Mucosa of descending colon (tissue), 3 donors: Measurements from ENCODE around the gene NHSL2. TPM values are rescaled to one million over a fixed set of nuclear protein-coding genes. Genes with fewer than 3 reads are reported as not detected.

Source experiments
- ATAC-seq: fragments of 200-7000 bp; cut with Tn5 transposase; one replicate; pipeline ENCODE4 v1.9.1; 2020; ENCODE audit warnings: mild to moderate bottlenecking, moderate library complexity
- DNase-seq, 3 donors: peaks; one replicate each; pipeline ENCODE4 v3.0.0-alpha.2; 2020
- H3K36me3 ChIP-seq: fragments of 200-600 bp; one replicate; pipeline ENCODE4 v1.8.0; 2021; ENCODE audit warnings: low read depth, mild to moderate bottlenecking
- H3K4me1 ChIP-seq: fragments of 200-600 bp; one replicate; pipeline ENCODE4 v1.8.0; 2021; ENCODE audit warnings: low read depth, mild to moderate bottlenecking
- H3K4me3 ChIP-seq: fragments of 200-600 bp; one replicate; pipeline ENCODE4 v1.8.0; 2021; ENCODE audit warnings: mild to moderate bottlenecking
- H3K9me3 ChIP-seq: fragments of 200-600 bp; one replicate; pipeline ENCODE4 v1.8.0; 2021; ENCODE audit warnings: mild to moderate bottlenecking
- CTCF ChIP-seq: fragments of 200-600 bp; IDR thresholded peaks from one replicate; pipeline ENCODE4 v1.8.0; 2022; ENCODE audit warnings: antibody characterized with exemption, mild to moderate bottlenecking
- intact Hi-C, 2 donors: fragments of 100-400 bp; cut with DNase I in 1 of 2; cut with micrococcal nuclease in 1 of 2; formaldehyde crosslinking; loops; one replicate each; pipeline versions ENCODE4 v1.11.0 to v1.11.1; 2022; cut with DNase I, micrococcal nuclease
- total RNA-seq, 3 donors: library from RNA; stranded (reverse); fragmentation: NEBNext Ultra II Directional in 2 of 3; extraction: Animal tissue kit (Norgen Biotek cat#: 25700) in 2 of 3; gene quantifications; one replicate each; pipeline versions ENCODE4 v1.2.1 to v1.2.4, GENCODE V29; 2021 to 2023
- donor health status: DM: no; HTN: no; CAD: no; lungs with moderate emphysema.
- donor health status: DM: no; HTN: no; CAD: no.
- donor health status: DM: no; HTN: yes; CAD: no.

The NHSL2 gene
- total RNA-seq, 3 donors from 2014 or later: 1.2 to 11.8 (median 4.8) TPM

GRCh38 chrX:72127332-72127731, 216.7 kb downstream of the NHSL2 start:
- Histone ChIP-seq H3K36me3 (no peaks in the 10 kb centered on the region), H3K4me3 (no peak overlapping the region), H3K4me1 (no peaks in the 10 kb centered on the region), H3K9me3 (no peaks in the 10 kb centered on the region)
- intact Hi-C loops: loop anchor here in 1 of 2 donors (10.0 kb wide), 1 partner anchor 103 kb away; no protein-coding TSS in a partner anchor
- ATAC-seq: no peak
- TF ChIP-seq CTCF: no peak
- no peak for DNase-seq

DNA sequence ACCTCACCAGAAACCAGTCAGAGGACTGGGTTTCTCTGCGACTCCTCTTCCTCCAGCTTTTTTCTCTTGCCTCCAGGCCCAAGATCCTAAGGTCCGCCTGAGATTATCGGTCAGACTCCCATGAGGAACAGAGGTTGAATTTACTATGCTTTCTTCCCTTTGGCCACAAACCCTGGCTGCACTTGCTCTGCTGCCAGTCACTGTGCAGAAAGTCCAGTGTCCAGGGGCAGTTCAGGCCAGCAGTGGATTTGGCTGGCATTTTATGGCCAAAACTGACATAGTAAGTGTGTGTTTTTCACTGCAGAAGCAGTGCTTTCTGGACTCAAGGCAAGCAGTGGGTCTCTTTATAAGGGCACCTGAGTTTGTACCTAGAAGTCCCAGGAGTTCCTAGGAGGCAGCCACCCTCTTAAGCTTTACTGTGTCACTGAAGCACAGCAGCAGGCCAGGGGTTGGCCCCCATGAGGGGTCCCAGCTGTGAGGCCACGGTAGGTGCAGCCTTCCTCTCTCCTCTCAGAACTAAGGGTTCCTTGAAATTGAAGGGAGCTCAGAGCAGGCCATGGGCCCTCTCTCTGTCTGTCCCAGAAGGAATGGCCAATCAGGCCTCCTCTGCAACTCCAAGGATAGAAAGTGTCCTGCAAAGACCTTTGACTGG, 217.7 kb downstream of the NHSL2 start:
- H3K4me3 ChIP-seq: no peak overlapping the region
- intact Hi-C loops: loop anchor here in 1 of 2 donors (10.0 kb wide), 1 partner anchor 104 kb away; no protein-coding TSS in a partner anchor
- no peaks in the 10 kb centered on the region for H3K4me1 ChIP-seq

DNA sequence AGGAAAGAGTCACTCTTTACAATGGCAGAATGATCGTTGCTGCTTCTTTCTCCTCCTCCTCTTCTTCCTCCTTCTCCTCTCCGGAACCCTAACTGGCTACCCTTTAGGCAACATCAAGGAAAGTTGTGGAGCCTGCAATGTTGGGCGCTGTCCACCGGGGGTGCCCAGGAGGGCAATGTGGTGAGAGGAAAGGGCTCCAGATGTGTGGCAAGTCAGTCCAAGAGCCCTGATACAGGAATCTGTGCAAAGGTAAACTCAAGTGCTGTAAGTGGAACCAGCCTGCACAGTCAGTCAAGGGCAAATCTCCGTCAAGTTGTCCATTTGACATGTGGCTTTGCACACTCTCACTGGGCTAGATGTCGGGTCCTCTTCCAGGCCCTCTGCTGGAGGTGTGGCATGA, 218.2 kb downstream of the NHSL2 start:
- no peak for TF ChIP-seq CTCF
- intact Hi-C loops: loop anchor here in 1 of 2 donors (10.0 kb wide), 1 partner anchor 104 kb away; no protein-coding TSS in a partner anchor
- no peak overlapping the region for H3K4me3 ChIP-seq
- no peaks in the 10 kb centered on the region for H3K4me1 ChIP-seq
- H3K9me3 ChIP-seq: no peaks in the 10 kb centered on the region
- DNase-seq: no peak
- ATAC-seq: no peak
- H3K36me3 ChIP-seq: no peaks in the 10 kb centered on the region

More for the DNA sequence above, 217.7 kb downstream of the NHSL2 start:
- ATAC-seq: no peak
- Histone ChIP-seq H3K36me3 (no peaks in the 10 kb centered on the region), H3K9me3 (no peaks in the 10 kb centered on the region)
- no peak for TF ChIP-seq CTCF
- no peak for DNase-seq

DNA sequence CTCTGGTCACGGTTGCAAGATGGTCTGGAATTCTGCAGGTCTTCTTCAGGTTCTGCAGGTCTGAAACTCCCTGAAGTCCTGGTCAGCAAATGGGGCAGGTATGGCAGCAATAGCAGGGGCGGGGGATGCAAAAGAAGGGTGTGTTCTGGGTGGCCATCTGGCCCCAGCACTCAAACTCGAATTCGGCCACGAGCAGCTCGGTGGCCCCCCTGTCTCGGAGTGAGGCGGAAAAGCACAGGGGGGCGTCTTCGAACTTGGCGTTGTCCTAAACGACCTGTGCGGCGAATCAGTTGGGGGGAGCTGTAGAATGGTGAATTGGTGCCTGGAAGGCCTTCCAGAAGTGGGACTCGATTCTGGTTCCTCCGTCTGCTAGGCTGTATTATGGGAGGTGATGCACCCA, 219.0 kb downstream of the NHSL2 start:
- Histone ChIP-seq H3K4me1 (no peaks in the 10 kb centered on the region), H3K4me3 (no peak overlapping the region), H3K9me3 (no peaks in the 10 kb centered on the region), H3K36me3 (no peaks in the 10 kb centered on the region)
- intact Hi-C loops: loop anchor here in 1 of 2 donors (10.0 kb wide), 1 partner anchor 105 kb away; no protein-coding TSS in a partner anchor
- TF ChIP-seq CTCF: no peak
- no peak for ATAC-seq
- DNase-seq: no peak

GRCh38 chrX:72130156-72130761, 219.6 kb downstream of the NHSL2 start:
- TF ChIP-seq CTCF: no peak
- Histone ChIP-seq H3K36me3 (no peaks in the 10 kb centered on the region), H3K4me3 (no peak overlapping the region), H3K9me3 (no peaks in the 10 kb centered on the region), H3K4me1 (no peaks in the 10 kb centered on the region)
- no peak for DNase-seq
- intact Hi-C loops: no loop called here
- ATAC-seq: no peak
